ENCODE results near the gene FOXL1.

DNA sequence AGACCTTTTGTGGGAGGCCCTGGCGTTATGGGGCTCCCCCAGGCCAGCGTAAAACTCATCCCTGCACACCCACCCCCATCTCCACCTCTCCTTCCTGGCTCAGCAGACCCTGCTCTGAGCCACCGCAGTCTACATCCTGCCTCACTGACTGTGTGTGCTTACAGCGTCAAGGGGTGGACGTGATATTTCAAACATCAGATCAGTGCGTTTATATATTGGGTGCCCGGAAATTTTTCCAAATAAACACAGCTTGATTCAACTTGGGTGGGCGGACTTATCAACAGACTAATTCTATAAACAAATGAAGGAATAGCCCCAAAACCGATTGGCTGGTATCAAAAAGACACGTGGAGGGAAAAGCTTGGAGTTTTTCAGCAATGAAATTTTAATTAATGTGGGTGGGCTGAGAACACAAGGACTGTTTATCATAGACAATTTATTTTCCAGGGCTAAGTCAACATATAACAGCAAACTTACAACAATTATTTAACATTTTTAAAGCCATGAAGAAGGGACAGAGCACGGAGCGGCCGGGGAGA lies at the start of gene FOXL1:
- TF ChIP-seq, protein P1, sequence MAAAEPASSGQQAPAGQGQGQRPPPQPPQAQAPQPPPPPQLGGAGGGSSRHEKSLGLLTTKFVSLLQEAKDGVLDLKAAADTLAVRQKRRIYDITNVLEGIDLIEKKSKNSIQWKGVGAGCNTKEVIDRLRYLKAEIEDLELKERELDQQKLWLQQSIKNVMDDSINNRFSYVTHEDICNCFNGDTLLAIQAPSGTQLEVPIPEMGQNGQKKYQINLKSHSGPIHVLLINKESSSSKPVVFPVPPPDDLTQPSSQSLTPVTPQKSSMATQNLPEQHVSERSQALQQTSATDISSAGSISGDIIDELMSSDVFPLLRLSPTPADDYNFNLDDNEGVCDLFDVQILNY (CRISPR knock-in tag; IDR thresholded peaks at IDR 0.05): no peak
- TF ChIP-seq EP300 (IDR thresholded peaks at IDR 0.05; ENCODE audit: low read length) (no peak), CHD1 (IDR thresholded peaks at IDR 0.05; ENCODE audit: low read length) (no peak), CHCHD3 (CRISPR knock-in tag; IDR thresholded peaks at IDR 0.05) (no peak), NCOR1 (IDR thresholded peaks at IDR 0.05) (no peak)

All from K562 (cell line).